HUES48 (cell line): ENCODE results near the gene STARD3NL.

Experiments used
- H3K27ac ChIP-seq: one replicate; pipeline ENCODE4 v1.7.0; 2013; ENCODE audit warnings: low read depth, low read length, inconsistent platforms
- H3K27me3 ChIP-seq: 2 replicates; pipeline ENCODE4 v1.6.1; 2013; ENCODE audit warnings: mild to moderate bottlenecking, low read length; ENCODE audit not compliant: control insufficient read depth, insufficient read depth
- H3K36me3 ChIP-seq: 2 replicates; pipeline ENCODE4 v1.6.1; 2013; ENCODE audit warnings: low read length; ENCODE audit not compliant: control insufficient read depth, insufficient read depth
- H3K4me1 ChIP-seq: 2 replicates; pipeline ENCODE4 v1.6.1; 2013; ENCODE audit warnings: mild to moderate bottlenecking, low read length; ENCODE audit not compliant: control insufficient read depth, insufficient read depth
- H3K4me3 ChIP-seq: 2 replicates; pipeline ENCODE4 v1.5.1; 2013; ENCODE audit warnings: mild to moderate bottlenecking, low read depth, low read length
- H3K9ac ChIP-seq: 2 replicates; pipeline ENCODE4 v1.6.1; 2013; ENCODE audit warnings: mild to moderate bottlenecking, low read depth, low read length, moderate library complexity
- H3K9me3 ChIP-seq: 2 replicates; pipeline ENCODE4 v1.6.1; 2013; ENCODE audit warnings: low read length; ENCODE audit not compliant: control insufficient read depth, insufficient read depth

Gene STARD3NL, protein sequence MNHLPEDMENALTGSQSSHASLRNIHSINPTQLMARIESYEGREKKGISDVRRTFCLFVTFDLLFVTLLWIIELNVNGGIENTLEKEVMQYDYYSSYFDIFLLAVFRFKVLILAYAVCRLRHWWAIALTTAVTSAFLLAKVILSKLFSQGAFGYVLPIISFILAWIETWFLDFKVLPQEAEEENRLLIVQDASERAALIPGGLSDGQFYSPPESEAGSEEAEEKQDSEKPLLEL

DNA sequence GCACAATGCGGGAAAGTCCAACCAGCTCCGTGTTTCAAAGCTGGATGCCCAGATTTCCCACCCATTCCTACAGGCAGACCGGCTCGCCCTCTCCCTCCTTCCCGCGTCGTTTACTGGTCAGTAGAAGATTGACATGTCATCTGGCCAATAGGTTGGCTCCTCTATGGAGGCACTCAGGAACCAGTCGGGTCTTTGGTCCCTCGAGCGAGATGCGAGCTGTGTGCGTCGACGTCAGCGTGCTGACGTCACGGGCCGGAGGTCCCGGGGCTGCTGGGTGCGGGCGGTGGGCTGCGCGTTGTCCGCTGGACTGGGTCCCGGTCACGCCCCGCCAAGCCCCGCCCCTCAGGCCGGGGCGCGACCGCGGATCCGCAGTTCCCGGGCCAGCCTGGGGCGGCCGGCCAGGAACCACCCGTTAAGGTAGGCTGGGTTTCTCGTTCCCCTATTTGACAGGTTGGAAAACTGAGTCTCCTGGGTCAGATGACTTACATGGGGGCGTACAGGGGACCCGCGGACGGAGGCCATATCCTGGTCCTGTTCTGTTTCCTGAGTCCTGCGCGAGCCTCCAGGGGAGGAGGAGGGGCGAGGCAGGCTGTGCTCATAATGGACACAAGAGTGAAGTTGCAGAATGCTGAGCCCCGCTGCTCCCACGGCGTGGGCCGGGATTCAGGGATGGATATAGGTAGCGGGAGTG is at the start of gene STARD3NL:
STARD3NL (plus strand) TSS at position 242 of the 691 bp plus-strand sequence. CDS start 29,260 bp downstream, outside the sequence.
- Histone ChIP-seq H3K27me3 (no peaks in the 10 kb centered on the region), H3K4me3 (peak within 1 kb of the TSS; percentile 94), H3K9me3 (no peaks in the 10 kb centered on the region), H3K27ac (peak within 1 kb of the TSS; percentile 79), H3K9ac (peak within 1 kb of the TSS; percentile 59), H3K4me1 (no peaks in the 10 kb centered on the region; the same call in none of the 2 replicates), H3K36me3 (no peaks in the 10 kb centered on the region)

DNA sequence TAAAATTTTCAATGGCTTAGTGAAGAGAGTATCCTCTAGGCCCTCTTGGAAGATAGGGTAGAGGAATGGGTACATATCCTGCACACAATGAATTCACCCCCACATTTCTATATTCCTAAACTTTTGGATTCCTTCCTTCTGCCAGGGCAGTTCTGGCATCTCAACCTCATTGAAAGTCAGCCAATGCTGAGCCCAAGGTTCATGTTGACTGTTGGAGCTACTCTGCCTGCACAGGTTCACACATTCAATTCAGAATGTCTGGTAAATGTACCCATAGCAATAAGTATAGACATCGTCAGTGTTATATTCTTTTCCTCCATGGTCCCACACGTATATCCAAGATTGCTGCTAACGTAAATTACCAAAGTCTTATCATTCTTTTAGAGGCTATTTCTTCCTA is 48.9 kb upstream of the STARD3NL start:
- H3K27ac ChIP-seq, result no peak overlapping the region
- H3K27me3 ChIP-seq, result no peaks in the 10 kb centered on the region
- no peak overlapping the region for H3K4me3 ChIP-seq
- no peaks in the 10 kb centered on the region for H3K9me3 ChIP-seq
- peaks cover 5% of the 10 kb centered on the region; the same call in 1 of the 2 replicates for H3K4me1 ChIP-seq
- H3K9ac ChIP-seq, result no peak overlapping the region
- H3K36me3 ChIP-seq, result no peaks in the 10 kb centered on the region

DNA sequence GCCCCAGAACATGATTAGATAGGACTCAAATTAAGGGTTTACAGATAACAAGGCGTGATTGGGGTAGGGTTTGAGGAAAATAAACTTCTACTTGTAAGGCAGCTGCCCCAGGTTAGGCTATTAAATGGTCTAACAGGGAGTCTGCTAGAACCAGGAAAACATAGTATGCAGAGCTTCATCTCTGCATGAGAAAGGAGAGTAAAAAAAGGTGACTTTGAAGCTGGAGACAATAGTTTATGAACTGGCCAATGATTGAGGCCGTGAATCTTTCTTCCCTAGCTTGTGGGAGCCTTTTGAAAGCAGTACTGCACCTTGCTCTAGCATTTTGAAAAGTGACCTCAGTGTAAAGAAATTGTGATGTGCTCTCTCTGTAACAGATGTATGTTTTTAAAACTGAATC is 48.5 kb upstream of the STARD3NL start:
- Histone ChIP-seq H3K36me3 (no peaks in the 10 kb centered on the region), H3K27ac (no peak overlapping the region), H3K27me3 (no peaks in the 10 kb centered on the region)

DNA sequence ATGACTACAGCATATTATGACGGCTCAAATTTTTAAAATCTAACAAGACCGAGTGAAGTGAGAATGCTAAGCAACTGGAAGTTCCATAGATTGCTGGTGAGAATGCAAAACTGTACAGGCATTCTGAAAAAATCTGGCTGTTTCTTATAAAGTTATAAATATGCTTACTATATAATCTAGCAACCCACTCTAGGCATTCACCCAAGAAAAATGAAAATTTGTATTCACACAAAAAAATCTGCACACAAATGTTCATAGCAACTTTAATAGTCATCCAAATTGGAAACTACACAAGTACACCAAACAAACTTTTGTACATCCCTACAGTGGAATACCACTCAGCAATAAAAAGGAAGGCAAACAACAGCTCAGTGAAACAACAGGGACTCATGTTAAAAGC is 39.9 kb upstream of the STARD3NL start:
- Histone ChIP-seq H3K4me1 (no peaks in the 10 kb centered on the region), H3K9ac (no peak overlapping the region), H3K27ac (no peak overlapping the region), H3K27me3 (no peaks in the 10 kb centered on the region), H3K9me3 (no peaks in the 10 kb centered on the region), H3K36me3 (no peaks in the 10 kb centered on the region), H3K4me3 (no peak overlapping the region)

More for the DNA sequence above, 48.5 kb upstream of the STARD3NL start:
- no peaks in the 10 kb centered on the region for H3K9me3 ChIP-seq
- H3K9ac ChIP-seq, result no peak overlapping the region
- H3K4me3 ChIP-seq, result no peak overlapping the region
- H3K4me1 ChIP-seq, result peaks cover 5% of the 10 kb centered on the region; the same call in 1 of the 2 replicates

DNA sequence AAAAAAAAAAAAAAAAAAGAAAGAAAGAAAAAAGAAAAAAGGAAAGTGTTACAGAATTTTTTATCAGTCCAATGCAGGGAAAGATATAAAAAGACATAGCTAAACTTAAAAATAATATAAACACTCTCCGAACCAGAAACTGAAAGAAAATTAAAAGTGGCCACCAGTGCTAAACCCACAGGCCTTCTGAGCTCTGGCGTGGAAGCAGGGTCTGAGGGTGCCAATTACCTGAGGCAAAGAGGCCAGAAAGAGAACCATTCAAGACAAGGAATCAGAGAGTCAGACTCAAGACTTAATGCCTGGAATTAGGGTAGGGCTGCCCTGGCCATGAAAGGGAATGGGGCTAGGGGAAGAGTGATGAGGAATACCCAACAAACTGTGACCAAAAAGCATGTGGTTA is 36.9 kb upstream of the STARD3NL start:
- H3K27ac ChIP-seq, result no peak overlapping the region
- H3K36me3 ChIP-seq, result no peaks in the 10 kb centered on the region
- H3K27me3 ChIP-seq, result no peaks in the 10 kb centered on the region
- no peak overlapping the region for H3K4me3 ChIP-seq
- H3K9me3 ChIP-seq, result no peaks in the 10 kb centered on the region
- no peaks in the 10 kb centered on the region for H3K4me1 ChIP-seq
- no peak overlapping the region for H3K9ac ChIP-seq

DNA sequence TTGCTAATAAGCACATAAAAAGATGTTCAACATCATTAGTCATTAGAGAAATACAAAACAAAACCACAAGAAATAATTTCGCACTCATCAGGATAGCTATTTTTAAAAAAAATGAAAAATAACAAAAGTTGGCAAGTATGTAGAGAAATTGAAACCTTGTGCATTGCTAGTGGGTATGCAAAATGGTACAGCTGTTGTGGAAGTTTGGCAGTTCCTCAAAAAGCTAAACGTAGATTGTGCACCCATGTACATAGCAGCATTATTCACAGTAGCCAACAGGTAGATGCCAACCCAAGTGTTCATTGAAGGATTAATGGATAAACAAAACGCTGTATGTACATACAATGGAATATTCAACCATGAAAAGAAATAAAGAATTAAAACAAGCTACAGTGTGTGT is 35.3 kb upstream of the STARD3NL start:
- H3K4me1 ChIP-seq, result no peaks in the 10 kb centered on the region
- H3K4me3 ChIP-seq, result no peak overlapping the region
- H3K27me3 ChIP-seq, result no peaks in the 10 kb centered on the region
- no peaks in the 10 kb centered on the region for H3K9me3 ChIP-seq
- no peak overlapping the region for H3K9ac ChIP-seq
- no peaks in the 10 kb centered on the region for H3K36me3 ChIP-seq
- no peak overlapping the region for H3K27ac ChIP-seq

DNA sequence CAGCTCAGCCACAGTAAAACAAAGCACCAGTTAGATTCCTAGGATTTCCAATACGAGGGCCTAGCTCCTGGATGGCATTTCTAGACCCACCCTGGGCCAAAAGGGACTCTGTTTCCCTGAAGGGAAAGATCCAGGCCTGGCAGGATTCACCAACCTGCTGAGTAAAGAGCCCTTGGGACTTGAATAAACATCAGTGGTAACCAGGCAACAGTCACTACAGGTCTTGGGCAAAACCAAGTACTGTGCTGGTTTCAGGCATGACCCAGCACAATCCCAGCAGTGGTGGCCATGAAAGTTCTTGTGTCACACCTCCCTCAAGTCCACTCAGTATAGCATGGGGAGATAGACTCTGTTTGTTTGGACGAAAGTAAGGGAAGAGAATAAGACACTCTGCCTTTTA is 31.0 kb upstream of the STARD3NL start:
- Histone ChIP-seq H3K27me3 (no peaks in the 10 kb centered on the region), H3K4me1 (no peaks in the 10 kb centered on the region), H3K4me3 (no peak overlapping the region), H3K36me3 (no peaks in the 10 kb centered on the region), H3K27ac (no peak overlapping the region), H3K9ac (no peak overlapping the region), H3K9me3 (no peaks in the 10 kb centered on the region)

DNA sequence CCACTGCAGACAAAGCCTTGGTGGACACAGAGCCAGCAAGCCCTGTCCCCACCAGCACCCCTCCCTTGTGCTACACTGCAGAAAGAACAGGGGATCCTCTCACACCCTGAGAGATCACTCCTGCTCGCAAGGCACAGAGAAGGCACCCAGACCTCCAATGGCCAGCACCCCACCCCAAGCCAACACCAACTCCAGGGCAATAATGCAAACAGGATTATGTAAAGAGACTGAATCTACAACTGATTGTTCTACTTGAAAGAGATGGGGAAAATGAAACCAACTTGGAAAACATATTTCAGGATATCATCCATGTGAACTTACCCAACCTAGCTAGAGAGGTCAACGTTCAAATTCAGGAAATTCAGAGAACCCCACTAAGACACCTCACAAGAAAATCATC is 26.5 kb upstream of the STARD3NL start:
- H3K27me3 ChIP-seq, result no peaks in the 10 kb centered on the region
- no peaks in the 10 kb centered on the region for H3K4me1 ChIP-seq
- no peaks in the 10 kb centered on the region for H3K9me3 ChIP-seq
- H3K9ac ChIP-seq, result no peak overlapping the region
- no peak overlapping the region for H3K4me3 ChIP-seq
- H3K27ac ChIP-seq, result no peak overlapping the region
- H3K36me3 ChIP-seq, result no peaks in the 10 kb centered on the region

DNA sequence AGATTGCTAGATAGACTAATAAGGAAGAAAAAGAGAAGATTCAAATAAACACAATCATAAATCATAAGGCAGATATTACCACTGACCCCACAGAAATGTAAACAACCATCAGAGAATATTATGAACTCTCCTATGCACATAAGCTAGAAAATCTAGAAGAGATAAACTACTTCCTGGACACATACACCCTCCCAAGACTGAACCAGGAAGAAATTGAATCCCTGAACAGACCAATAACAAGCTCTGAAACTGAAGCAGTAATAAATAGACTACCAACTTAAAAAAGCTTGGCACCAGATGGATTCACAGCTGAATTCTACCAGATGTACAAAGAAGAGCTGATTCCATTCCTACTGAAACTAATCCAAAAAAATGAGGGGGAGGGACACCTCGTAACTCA is 24.5 kb upstream of the STARD3NL start:
- Histone ChIP-seq H3K9ac (no peak overlapping the region), H3K4me3 (no peak overlapping the region), H3K27me3 (no peaks in the 10 kb centered on the region), H3K4me1 (no peaks in the 10 kb centered on the region), H3K9me3 (no peaks in the 10 kb centered on the region), H3K27ac (no peak overlapping the region), H3K36me3 (no peaks in the 10 kb centered on the region)

DNA sequence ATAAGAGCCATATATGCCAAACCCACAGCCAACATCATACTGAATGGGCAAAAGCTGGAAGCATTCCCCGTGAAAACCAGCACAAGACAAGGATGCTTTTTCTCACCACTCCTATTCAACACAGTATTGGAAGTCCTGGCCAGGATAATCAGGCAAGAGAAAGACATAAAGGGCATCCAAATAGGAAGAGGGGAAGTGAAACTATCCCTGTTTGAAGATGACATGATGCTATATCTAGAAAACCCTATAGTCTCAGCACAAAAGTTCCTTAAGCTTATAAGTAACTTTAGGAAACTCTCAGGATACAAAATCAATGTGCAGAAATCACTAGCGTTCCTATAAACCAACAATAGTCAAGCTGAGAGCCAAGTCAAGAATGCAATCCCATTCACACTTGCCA is 23.8 kb upstream of the STARD3NL start:
- no peaks in the 10 kb centered on the region for H3K27me3 ChIP-seq
- no peaks in the 10 kb centered on the region for H3K36me3 ChIP-seq
- H3K27ac ChIP-seq, result no peak overlapping the region

DNA sequence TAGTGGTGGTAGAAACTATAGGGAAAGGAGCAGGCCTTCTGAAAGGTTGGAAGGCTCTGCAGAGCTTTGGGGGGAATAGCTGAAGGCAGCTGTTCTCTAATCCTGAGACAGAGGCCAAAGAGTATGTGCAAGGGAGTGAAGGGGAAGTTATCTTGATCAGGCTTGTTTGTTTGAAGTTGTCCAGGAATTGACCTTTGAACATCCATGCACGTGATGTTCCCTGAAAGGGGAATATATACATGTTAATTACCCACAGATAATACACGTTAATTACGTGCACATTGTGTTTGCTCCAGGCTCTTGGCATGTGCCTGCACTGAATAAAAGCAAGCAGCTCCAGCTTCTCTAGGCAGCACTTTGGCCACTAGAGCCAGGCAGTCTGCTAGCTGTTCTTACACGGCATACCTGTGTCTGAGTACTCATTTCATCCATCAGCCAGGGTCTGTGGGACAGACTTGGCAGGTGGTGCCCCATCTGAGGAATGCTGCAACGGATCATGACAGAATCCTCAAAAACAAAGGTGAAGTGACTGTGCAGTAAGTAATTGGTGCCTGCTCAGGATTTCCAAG is 18.0 kb upstream of the STARD3NL start:
- peaks cover 4% of the 10 kb centered on the region; the same call in 1 of the 2 replicates for H3K9me3 ChIP-seq
- H3K36me3 ChIP-seq, result no peaks in the 10 kb centered on the region
- no peaks in the 10 kb centered on the region for H3K27me3 ChIP-seq
- no peak overlapping the region for H3K27ac ChIP-seq
- H3K4me1 ChIP-seq, result no peaks in the 10 kb centered on the region
- H3K9ac ChIP-seq, result no peak overlapping the region
- H3K4me3 ChIP-seq, result no peak overlapping the region

More for the DNA sequence above, 23.8 kb upstream of the STARD3NL start:
- no peak overlapping the region for H3K4me3 ChIP-seq
- H3K9ac ChIP-seq, result no peak overlapping the region
- no peaks in the 10 kb centered on the region for H3K9me3 ChIP-seq
- no peaks in the 10 kb centered on the region for H3K4me1 ChIP-seq
